Measurements from ENCODE around the gene ADGRG4.

DNA sequence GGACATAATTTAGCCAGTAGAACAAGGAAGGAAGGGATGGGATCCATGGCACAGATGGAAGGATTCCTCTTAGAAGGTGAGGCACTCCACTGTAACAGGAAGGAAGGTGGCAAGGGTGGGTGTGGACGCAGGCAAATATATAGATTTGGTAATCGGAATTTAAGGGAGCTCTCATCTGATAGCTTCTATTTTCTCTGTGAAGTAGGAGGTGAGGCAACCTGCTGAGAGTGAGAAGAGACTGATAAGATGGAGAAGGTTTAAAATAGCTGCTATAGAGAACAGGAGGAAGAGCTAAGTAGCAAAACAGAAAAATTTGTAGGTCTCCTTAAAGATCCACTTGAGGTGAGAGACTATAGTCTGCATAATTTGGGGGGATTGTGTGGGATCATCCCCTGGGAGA, 125.2 kb downstream of the ADGRG4 start:
- TF ChIP-seq SP1 (IDR thresholded peaks at IDR 0.05) (no peak), JUND (IDR thresholded peaks at IDR 0.05) (no peak)
- TF ChIP-seq, protein P1, sequence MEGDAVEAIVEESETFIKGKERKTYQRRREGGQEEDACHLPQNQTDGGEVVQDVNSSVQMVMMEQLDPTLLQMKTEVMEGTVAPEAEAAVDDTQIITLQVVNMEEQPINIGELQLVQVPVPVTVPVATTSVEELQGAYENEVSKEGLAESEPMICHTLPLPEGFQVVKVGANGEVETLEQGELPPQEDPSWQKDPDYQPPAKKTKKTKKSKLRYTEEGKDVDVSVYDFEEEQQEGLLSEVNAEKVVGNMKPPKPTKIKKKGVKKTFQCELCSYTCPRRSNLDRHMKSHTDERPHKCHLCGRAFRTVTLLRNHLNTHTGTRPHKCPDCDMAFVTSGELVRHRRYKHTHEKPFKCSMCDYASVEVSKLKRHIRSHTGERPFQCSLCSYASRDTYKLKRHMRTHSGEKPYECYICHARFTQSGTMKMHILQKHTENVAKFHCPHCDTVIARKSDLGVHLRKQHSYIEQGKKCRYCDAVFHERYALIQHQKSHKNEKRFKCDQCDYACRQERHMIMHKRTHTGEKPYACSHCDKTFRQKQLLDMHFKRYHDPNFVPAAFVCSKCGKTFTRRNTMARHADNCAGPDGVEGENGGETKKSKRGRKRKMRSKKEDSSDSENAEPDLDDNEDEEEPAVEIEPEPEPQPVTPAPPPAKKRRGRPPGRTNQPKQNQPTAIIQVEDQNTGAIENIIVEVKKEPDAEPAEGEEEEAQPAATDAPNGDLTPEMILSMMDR (IDR thresholded peaks at IDR 0.05; ENCODE audit: low read depth, low read length, missing input control), result no peak
